Activated T-helper 17 cell treated with anti-CD3 and anti-CD28 coated beads, Interleukin-2, amount 50 U/mL, for 72 hours (primary cell): Measurements from ENCODE around the gene TFF1. TPM values are rescaled to one million over a fixed set of nuclear protein-coding genes. Genes with fewer than 3 reads are reported as not detected.
A peak's percentile ranks its signal among the peaks of the same experiment; 100 is the strongest.
"Not testable (repeated sequence)": the region's sequence is repeated elsewhere in the genome, so short reads cannot be mapped to it uniquely, and the experiment has no call there.

ENCODE experiments used
- ATAC-seq: fragments of 150-1000 bp; cut with Tn5 transposase; replicated peaks from 2 replicates; pipeline ENCODE4 v1.10.0; 2021; ENCODE audit warnings: mild to moderate bottlenecking, moderate library complexity
- H3K27ac Mint-ChIP-seq: one replicate; pipeline ENCODE4 v1.8.0; 2022; ENCODE audit warnings: mixed read lengths
- H3K27me3 Mint-ChIP-seq: one replicate; pipeline ENCODE4 v1.8.0; 2022; ENCODE audit warnings: mixed read lengths
- H3K36me3 Mint-ChIP-seq: one replicate; pipeline ENCODE4 v1.8.0; 2022; ENCODE audit warnings: low read depth, mild to moderate bottlenecking, mixed read lengths
- H3K4me1 Mint-ChIP-seq: one replicate; pipeline ENCODE4 v1.8.0; 2022; ENCODE audit warnings: mixed read lengths
- H3K4me3 Mint-ChIP-seq: one replicate; pipeline ENCODE4 v1.8.0; 2022; ENCODE audit warnings: mild to moderate bottlenecking, mixed read lengths
- H3K9me3 Mint-ChIP-seq: one replicate; pipeline ENCODE4 v1.8.0; 2022; ENCODE audit warnings: mixed read lengths
- total RNA-seq, 2 donors: library from RNA; stranded (reverse); gene quantifications; one replicate each; pipeline ENCODE4 v1.2.3, GENCODE V29; 2022

The TFF1 gene
- total RNA-seq: not detected

DNA sequence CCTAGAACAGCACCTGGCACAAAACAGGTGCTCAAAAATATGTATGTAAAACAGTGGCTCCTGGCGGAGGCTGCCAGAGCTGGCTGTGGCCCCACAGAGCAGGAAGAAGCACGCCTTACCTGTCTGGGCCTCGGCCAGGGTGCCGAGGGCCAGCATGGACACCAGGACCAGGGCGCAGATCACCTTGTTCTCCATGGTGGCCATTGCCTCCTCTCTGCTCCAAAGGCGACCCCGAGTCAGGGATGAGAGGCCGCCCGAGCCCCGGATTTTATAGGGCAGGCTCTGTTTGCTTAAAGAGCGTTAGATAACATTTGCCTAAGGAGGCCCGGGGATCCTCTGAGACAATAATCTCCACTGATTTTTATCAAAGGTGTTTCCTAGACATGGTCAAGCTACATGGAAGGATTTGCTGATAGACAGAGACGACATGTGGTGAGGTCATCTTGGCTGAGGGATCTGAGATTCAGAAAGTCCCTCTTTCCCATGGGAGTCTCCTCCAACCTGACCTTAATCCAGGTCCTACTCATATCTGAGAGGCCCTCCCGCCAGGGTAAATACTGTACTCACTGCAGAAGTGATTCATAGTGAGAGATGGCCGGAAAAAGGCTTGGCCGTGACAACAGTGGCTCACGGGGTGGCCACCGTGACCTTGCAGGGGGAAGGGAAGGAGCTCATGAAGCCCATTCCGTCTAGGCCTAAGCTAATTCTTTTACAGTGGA lies at the start of gene TFF1:
TSS of gene TFF1 (minus strand) at position 244 of the 719 bp plus-strand sequence. CDS start at position 204, 40 bp downstream.
- Mint-ChIP-seq H3K36me3 (peaks cover 17% of the 10 kb centered on the region), H3K27ac (peak within 1 kb of the TSS; percentile 9)

DNA sequence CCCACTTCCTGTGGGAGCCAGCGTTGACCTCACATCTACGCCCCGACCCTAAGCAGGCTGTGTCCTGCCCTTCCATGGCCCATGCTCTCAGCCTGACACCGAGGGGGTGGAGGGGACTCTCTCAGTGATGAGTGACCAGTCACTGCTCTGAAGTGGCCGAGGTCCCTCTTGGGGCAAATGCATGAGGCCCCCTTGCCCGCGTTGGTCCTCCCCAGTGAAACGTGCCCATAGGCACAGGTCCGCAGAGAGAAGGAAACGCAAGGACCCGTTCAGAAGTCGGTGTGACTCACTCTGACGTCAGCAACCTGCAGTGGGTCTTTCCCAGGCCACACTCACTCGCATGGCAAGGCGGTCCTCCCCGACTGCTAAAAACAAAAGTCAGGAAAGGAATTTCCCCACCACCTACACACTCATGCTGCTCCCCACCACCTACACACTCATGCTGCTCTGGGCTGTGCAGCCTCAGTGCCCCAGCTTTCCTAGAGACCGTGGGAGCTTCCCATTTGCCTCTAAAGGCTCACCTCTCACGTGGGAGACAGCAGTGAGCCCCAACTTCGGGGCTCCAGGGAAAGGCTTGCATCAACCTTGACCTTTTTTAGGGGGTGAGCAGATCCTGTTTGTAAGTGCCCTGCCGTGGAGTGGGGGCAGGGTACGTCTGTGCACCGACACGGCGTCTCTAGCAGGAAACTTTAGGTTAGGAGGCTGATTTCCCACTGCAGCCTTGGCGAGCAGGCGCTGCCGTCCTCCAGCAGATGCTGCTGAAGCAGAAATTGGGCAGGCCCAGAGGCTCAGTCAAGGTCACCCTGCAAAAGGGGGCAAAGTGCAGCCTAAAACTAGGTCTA lies 48.8 kb upstream of the TFF1 start:
- Mint-ChIP-seq H3K36me3 (no peaks in the 10 kb centered on the region), H3K4me3 (no peak overlapping the region), H3K4me1 (peaks cover 42% of the 10 kb centered on the region), H3K9me3 (no peaks in the 10 kb centered on the region), H3K27ac (peak overlapping the region; percentile 99), H3K27me3 (no peaks in the 10 kb centered on the region)
- peak; percentile 71 for ATAC-seq

More for the DNA sequence above, at the start of gene TFF1:
- peaks cover 3% of the 10 kb centered on the region for H3K27me3 Mint-ChIP-seq
- no peak within 1 kb of the TSS for H3K4me3 Mint-ChIP-seq
- no peaks in the 10 kb centered on the region for H3K9me3 Mint-ChIP-seq
- peaks cover 13% of the 10 kb centered on the region for H3K4me1 Mint-ChIP-seq
- no peak for ATAC-seq

DNA sequence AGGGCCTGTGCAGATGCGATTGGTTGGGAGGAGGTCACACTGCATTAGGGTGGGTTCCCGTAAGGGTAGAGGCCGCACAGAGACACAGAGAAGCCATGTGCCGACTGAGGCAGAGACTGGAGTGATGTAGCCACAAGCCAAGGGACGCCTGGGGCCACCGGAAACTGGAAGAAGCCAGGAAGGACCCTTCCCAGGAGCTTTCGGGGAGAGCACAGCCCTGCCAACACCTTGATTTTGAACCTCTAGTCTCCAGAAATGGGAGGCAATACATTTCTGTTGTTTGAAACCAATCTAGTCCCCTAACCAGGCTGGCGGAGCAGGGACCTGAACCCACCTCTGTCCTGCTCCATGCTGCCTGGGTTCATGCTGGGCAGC lies 48.2 kb upstream of the TFF1 start:
- peak overlapping the region; percentile 99 for H3K27ac Mint-ChIP-seq
- no peaks in the 10 kb centered on the region for H3K27me3 Mint-ChIP-seq
- no peaks in the 10 kb centered on the region for H3K9me3 Mint-ChIP-seq
- no peak for ATAC-seq
- H3K36me3 Mint-ChIP-seq: no peaks in the 10 kb centered on the region
- H3K4me3 Mint-ChIP-seq: no peak overlapping the region
- H3K4me1 Mint-ChIP-seq: peaks cover 42% of the 10 kb centered on the region

DNA sequence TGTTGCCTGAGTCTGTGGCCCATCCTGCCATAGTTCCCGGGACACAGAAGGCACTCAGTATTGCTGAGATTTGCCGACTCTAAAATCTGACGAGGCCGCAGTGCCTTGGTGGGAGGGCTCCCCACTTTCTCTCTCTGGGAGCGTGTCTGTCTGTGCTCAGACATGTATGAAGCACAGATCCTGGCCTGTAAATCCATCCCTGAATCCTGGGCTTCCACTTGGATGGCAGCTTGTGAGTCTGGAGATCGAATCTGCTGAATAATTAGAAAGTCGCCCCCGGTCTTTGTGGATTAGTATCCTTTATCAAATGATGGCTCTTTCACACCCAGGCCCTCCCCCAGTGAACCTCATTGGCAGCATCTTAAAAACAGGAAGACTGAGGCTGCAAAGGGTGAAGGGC lies 47.7 kb upstream of the TFF1 start:
- peaks cover 42% of the 10 kb centered on the region for H3K4me1 Mint-ChIP-seq
- no peaks in the 10 kb centered on the region for H3K27me3 Mint-ChIP-seq
- no peaks in the 10 kb centered on the region for H3K9me3 Mint-ChIP-seq
- H3K4me3 Mint-ChIP-seq: no peak overlapping the region
- no peak for ATAC-seq
- no peaks in the 10 kb centered on the region for H3K36me3 Mint-ChIP-seq
- H3K27ac Mint-ChIP-seq: peak overlapping the region; percentile 99

DNA sequence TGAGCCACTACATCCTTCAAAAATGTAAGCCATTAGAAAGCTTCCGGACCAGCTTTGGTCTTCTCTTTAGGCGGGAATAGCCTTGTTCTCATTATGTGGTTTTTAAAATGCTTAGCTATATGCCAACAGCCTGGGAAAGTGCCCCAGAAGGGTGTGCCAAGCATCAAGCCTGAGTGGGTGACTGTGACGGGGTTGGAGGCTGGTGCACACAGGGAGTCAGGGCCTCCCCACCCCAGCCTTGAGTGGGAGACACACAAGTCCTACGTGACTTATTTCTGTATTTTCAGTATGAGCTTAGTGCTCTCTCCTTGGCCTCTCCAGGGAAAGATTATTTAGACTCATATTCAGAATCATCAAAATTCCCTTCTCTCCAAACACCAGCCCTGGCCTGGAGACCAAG lies 47.2 kb upstream of the TFF1 start:
- Mint-ChIP-seq H3K4me3 (no peak overlapping the region), H3K27ac (peak overlapping the region; percentile 99), H3K36me3 (peaks cover under 1% of the 10 kb centered on the region), H3K4me1 (peaks cover 36% of the 10 kb centered on the region), H3K9me3 (no peaks in the 10 kb centered on the region), H3K27me3 (no peaks in the 10 kb centered on the region)
- ATAC-seq: peak; percentile 65

DNA sequence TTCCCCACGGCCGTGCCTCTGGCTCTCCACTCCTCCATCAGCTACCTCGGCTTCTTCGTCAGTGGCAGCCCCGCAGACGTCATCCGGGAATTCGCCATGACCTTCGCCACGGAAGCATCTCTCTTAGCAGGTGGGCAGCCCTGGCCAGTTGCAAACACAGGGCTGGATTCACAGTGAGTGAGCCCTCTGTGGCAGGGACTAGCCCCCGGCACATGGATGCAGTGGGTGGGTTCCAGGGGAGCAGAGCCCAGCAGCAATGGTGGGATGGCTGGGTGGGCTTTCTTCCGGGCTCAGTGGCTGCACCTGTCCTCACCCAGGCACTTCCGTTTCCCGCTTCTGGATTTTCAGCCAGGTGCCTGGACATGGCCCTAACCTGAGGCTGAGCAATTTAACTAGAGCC lies 46.8 kb upstream of the TFF1 start:
- H3K36me3 Mint-ChIP-seq: peaks cover 4% of the 10 kb centered on the region
- H3K4me3 Mint-ChIP-seq: no peak overlapping the region

DNA sequence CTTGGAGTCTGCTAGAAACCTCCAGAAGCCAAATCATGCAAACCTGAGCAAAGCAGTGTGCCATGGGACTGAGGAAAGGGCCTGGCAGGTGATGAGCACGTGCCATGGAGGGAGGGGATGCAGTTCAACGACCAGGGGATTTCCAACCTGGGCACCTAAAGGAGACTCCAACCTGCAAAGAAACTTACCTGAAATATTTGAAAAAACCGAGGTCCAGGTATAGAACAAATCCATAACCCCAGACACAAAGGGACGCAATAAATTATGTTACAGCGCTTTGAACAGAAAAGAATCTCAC lies 46.2 kb upstream of the TFF1 start:
- no peak overlapping the region for H3K27ac Mint-ChIP-seq
- H3K9me3 Mint-ChIP-seq: no peaks in the 10 kb centered on the region
- no peaks in the 10 kb centered on the region for H3K27me3 Mint-ChIP-seq
- H3K36me3 Mint-ChIP-seq: peaks cover 9% of the 10 kb centered on the region
- H3K4me3 Mint-ChIP-seq: no peak overlapping the region
- H3K4me1 Mint-ChIP-seq: peaks cover 33% of the 10 kb centered on the region
- ATAC-seq: no peak

More for the DNA sequence above, 46.8 kb upstream of the TFF1 start:
- H3K27ac Mint-ChIP-seq: peak overlapping the region; percentile 99
- H3K4me1 Mint-ChIP-seq: peaks cover 32% of the 10 kb centered on the region
- no peaks in the 10 kb centered on the region for H3K9me3 Mint-ChIP-seq
- ATAC-seq: no peak
- H3K27me3 Mint-ChIP-seq: no peaks in the 10 kb centered on the region

DNA sequence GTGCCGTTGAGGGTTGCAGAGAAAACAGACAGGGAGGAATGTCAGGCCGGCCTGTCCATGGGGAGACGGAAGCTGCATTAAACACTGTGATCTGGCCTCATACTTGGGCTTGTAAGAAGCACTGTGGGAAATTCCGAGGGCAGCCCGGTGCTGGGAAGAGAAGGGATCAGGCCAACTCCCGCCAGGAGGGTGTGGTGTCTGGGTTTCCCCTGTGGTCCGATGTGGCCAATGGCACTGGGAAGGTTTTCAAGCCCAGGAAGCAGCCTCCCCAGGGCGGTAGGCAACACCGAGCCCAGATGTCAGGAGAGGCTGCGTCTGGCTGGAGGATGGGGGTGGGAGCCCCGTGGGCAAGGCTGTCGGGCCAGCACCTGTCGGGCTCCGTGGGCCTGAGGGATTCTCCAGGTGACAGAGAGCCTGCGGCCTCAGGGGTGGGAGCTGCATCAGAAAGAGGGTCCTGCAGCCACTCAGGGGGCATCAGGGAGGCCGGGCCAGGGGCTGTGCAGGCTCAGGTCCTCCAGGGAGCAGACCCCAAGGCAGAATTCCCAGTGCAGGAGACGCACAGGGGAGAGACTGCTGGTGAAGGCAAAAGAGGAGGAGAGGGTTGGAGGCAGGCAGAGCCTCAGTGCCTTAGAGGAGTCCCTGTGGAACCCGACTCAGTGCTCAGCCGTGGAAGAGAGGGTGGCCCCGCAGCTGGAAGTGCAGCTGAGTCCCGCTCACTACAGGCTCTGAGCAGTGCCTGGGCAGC lies 45.7 kb upstream of the TFF1 start:
- peaks cover 15% of the 10 kb centered on the region for H3K36me3 Mint-ChIP-seq
- ATAC-seq: no peak
- H3K27ac Mint-ChIP-seq: no peak overlapping the region
- no peaks in the 10 kb centered on the region for H3K9me3 Mint-ChIP-seq
- H3K27me3 Mint-ChIP-seq: no peaks in the 10 kb centered on the region
- H3K4me3 Mint-ChIP-seq: no peak overlapping the region
- peaks cover 32% of the 10 kb centered on the region for H3K4me1 Mint-ChIP-seq

DNA sequence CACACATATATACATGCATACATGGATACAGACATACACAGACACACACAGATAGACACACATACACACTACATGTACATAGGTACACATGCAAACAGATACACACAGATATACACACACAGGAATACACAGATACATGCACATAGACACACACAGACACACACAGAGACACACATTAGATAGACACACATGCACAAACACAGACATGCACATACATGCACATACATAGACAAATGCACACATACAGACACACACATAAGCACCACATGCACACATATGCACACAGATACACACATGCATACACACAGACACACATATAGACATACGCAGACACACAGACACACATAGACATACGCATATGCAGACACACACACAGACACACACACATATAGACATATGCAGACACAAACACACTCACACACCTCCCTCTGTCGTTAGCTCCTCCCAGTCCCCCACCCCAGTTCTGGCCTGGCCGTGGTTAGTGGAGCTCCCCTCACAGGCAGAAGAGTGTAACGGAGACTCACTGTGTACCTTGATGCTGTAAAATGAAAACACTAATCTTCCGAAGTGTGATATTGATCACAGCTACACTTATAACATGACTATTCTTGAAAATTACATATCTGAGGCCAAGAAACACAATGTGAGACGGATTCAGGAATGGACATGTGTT lies 45.0 kb upstream of the TFF1 start:
- peak; percentile 18 for ATAC-seq
- Mint-ChIP-seq H3K36me3 (peaks cover 22% of the 10 kb centered on the region), H3K4me1 (peaks cover 38% of the 10 kb centered on the region), H3K4me3 (no peak overlapping the region), H3K27me3 (no peaks in the 10 kb centered on the region), H3K9me3 (no peaks in the 10 kb centered on the region), H3K27ac (no peak overlapping the region)

DNA sequence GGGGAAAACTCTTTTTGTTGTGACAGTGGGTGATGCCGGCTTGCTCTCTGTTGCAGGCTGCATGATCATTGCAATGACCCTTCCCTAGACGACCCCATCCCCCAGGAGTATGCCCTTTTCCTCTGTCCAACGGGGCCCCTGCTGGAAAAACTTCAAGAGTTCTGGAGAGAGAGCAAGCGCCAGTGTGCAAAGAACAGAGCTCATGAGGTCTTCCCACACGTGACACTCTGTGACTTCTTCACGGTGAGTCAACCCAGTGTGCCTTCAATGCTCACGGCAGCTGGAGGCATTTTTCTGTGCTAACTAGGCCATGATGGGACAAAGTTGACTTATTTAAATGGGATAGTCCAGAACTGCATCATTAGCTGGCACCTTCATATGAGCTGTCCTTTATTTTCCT lies 43.0 kb upstream of the TFF1 start:
- peak overlapping the region; percentile 55 for H3K4me3 Mint-ChIP-seq
- peaks cover 33% of the 10 kb centered on the region for H3K4me1 Mint-ChIP-seq
- no peak for ATAC-seq
- no peaks in the 10 kb centered on the region for H3K9me3 Mint-ChIP-seq
- peaks cover 42% of the 10 kb centered on the region for H3K36me3 Mint-ChIP-seq
- no peak overlapping the region for H3K27ac Mint-ChIP-seq
- H3K27me3 Mint-ChIP-seq: no peaks in the 10 kb centered on the region

DNA sequence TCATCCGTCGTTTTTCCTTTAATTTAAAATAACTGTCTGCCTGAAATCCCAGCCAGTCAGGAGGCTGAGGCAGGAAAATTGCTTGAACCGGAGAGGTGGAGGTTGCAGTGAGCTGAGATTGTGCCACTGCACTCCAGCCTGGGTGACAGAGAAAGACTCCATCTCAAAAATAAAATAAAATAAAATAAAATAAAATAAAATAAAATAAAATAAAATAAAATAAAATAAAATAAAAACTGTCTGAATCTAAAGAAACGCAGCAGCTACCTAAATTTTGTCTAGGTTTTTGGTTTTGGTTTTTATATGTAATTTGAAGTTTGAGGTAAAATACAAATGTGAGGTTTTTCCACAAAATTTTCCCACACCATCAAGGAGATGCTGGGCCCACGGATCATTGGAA lies 42.4 kb upstream of the TFF1 start:
- H3K27ac Mint-ChIP-seq, H3K27me3 Mint-ChIP-seq, ATAC-seq, H3K9me3 Mint-ChIP-seq: not testable (repeated sequence)
- Mint-ChIP-seq H3K4me1 (peaks cover 27% of the 10 kb centered on the region), H3K36me3 (peaks cover 48% of the 10 kb centered on the region), H3K4me3 (peak overlapping the region; percentile 85)

DNA sequence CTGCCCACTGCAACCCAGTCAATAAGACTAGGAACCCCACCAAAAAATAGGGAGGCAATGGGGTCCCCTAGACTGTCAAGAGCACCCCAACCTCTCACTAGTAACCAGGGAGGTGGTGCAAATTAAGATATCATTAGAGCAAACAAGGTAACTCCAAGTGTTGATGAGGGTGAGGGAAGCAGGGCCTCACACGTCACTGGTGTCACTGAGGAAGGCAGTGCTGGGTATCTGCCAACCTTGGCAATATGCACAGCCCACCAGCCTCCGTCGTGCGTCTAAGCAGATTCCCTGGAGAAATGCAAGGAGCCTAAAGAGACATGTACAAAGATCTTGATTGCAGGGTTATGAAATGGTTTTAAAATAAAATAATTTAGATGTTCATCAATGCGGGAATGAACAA lies 41.1 kb upstream of the TFF1 start:
- no peak for ATAC-seq
- Mint-ChIP-seq H3K4me3 (peak overlapping the region; percentile 85), H3K4me1 (peaks cover 26% of the 10 kb centered on the region), H3K27ac (peak overlapping the region; percentile 96), H3K36me3 (peaks cover 59% of the 10 kb centered on the region), H3K27me3 (no peaks in the 10 kb centered on the region), H3K9me3 (no peaks in the 10 kb centered on the region)

DNA sequence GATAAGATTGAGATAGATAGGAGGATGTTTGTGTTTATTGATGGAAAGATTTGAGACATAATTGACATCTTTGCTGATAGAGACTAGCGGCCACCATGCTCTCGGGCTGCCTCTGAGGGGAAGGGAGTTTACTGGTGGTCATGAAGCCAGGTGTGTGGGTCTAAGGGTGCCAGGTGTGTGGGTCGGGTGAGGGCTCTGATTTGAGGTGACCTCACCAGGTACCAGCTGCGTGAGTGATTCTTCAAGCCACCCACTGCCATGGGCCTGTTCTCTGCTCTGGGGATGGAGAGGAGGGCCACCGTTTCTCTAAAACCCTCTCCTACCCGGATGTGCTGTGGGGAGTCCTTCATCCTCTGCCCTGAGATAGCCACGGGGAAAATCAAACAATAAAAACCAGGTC lies 40.5 kb upstream of the TFF1 start:
- Mint-ChIP-seq H3K36me3 (peaks cover 65% of the 10 kb centered on the region), H3K27me3 (no peaks in the 10 kb centered on the region), H3K27ac (peak overlapping the region; percentile 96), H3K4me1 (peaks cover 31% of the 10 kb centered on the region), H3K4me3 (peak overlapping the region; percentile 85), H3K9me3 (peaks cover 2% of the 10 kb centered on the region)
- peak; percentile 20 for ATAC-seq

DNA sequence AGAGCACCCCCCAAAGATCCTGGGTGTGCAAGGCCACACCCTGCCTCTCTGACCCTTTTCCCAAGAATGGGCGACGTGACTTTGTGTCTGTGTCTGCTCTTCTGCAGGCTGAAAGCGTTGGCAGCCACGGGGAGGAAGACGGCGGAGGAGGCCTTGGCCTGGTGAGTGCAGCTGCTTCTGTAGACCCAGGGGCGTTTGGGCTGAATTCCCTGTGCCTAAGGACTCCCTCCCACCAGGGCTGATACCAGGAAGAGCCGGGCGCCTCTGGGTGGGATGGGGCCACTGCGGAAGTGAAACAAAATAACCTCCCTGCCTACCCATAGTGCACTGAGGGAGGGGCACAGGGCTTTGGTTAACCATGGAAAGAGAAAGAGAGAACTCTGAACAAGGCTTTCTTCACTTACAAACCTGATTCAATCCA lies 39.9 kb upstream of the TFF1 start:
- H3K27me3 Mint-ChIP-seq: no peaks in the 10 kb centered on the region
- H3K4me3 Mint-ChIP-seq: peak overlapping the region; percentile 85
- H3K27ac Mint-ChIP-seq: peak overlapping the region; percentile 96
- H3K36me3 Mint-ChIP-seq: peaks cover 71% of the 10 kb centered on the region
- ATAC-seq: peak; percentile 78
- H3K9me3 Mint-ChIP-seq: peaks cover 7% of the 10 kb centered on the region
- H3K4me1 Mint-ChIP-seq: peaks cover 37% of the 10 kb centered on the region
